ENCODE results near the gene CCL18.
"Not testable (repeated sequence)": the region's sequence is repeated elsewhere in the genome, so short reads cannot be mapped to it uniquely, and the experiment has no call there.

Gene CCL18

DNA sequence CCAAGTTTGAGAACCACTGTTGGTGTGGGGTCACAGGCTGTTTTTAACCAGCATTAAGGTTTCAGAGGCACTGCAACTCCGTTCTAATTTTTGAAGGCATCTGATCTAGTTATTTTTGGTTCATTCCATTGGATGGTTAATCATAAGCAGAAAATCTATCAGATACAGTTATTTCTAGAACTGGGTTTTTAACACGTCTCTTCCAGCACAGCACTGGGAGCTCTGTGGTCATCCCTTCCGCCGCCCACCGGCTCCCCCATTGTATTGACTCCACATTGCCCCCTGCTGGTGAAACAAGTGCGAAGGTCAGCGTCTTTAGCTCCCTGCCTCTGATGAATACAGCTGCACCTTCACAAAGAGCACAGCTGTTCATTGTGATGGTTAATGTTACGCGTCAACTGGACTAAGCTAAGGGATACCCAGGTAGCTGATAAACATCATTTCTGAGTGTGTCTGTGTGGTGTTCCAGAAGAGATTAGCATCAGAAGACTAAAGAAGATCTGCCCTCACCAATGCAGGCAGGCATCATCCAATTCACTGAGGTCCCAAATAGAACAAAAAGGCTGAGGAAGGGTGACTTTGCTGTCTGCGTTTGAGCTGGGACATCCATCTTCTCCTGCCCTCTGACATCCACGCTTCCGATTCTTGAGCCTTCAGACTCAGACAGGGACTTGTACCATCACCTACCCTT is 8.5 kb downstream of the CCL18 start:
- peak; percentile 94 for DNase-seq

DNA sequence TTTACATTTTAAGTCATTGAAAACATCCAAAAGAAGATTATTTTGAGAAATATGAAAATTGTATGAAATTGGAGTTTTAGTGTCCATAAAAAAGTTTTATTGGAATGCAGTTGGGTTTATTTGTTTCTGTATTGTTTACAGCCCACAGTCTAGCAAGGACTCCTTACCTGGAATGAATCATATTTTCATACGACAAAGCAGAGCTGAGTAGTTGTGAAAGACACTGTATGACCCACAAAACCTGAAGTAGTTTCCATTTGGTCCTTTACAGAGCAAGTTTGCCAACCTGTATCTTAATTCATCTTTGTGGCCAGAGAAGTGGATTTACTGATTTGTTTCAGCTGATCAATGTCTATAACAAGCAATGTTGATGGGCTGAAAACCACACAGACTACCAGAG is 10.3 kb downstream of the CCL18 start:
- DNase-seq = peak; percentile 85

- DNase-seq = not testable (repeated sequence)
Measured at GRCh38 chr17:36081681-36082471, 17.8 kb downstream of the CCL18 start.

GRCh38 chr17:36082482-36083120 is 18.5 kb downstream of the CCL18 start:
- peak; percentile 90 for DNase-seq

- DNase-seq = not testable (repeated sequence)
Measured at GRCh38 chr17:36083691-36084090, 19.6 kb downstream of the CCL18 start.

GRCh38 chr17:36085765-36086164 is 21.7 kb downstream of the CCL18 start:
- DNase-seq = peak; percentile 65

DNA sequence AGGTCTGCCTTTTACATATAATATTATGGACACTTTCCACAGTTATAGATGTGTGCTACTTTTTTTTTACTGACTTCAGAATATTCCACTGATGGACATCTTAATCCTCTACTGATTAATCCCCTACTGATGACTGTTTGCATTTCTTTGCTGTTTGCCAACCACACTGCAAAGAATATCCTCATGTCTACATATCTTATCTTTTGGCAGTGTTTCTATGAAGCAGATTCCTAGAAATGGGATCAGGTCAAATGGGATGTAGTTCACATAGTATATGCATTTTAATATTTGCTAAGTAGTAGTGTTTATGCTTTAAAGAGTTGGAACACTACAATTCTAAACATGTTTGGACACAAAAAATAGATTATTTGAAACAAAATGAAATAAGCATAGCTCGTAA is 22.7 kb downstream of the CCL18 start:
- no peak for DNase-seq

GRCh38 chr17:36087471-36087870 is 23.4 kb downstream of the CCL18 start:
- not testable (repeated sequence) for DNase-seq

DNA sequence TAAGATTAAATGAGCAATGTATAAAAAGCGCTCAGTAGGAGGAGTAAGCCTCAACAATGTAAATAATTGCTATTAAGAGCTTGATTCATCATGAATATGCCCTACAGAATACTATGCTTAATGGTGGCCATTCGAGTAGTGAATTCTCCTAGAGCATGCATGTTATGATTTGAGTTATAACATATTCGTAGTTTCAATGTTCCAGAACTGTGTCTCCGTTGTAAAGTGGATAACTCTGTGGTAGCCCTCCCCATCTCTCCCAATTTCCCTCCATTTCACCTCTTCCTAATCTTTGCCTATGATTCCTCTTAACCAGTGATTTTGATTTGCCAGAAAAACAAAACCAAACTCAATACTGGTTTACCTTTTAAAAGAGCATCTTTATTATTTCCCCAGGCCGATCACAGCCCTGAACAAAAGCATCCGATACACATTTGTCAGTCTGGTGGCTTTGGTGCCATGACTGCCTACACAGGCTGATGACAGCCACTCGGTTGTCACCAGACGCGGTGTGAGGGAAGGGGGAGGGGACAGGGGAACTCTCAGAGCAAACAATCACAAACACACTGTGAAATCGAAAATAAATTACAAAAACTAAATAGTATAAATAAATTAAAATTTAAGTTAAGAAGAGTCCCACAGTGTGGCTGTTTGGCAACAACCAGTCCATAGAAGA is 24.0 kb downstream of the CCL18 start:
- not testable (repeated sequence) for DNase-seq

- DNase-seq = no peak
Measured at GRCh38 chr17:36088670-36089338, 24.7 kb downstream of the CCL18 start.

DNA sequence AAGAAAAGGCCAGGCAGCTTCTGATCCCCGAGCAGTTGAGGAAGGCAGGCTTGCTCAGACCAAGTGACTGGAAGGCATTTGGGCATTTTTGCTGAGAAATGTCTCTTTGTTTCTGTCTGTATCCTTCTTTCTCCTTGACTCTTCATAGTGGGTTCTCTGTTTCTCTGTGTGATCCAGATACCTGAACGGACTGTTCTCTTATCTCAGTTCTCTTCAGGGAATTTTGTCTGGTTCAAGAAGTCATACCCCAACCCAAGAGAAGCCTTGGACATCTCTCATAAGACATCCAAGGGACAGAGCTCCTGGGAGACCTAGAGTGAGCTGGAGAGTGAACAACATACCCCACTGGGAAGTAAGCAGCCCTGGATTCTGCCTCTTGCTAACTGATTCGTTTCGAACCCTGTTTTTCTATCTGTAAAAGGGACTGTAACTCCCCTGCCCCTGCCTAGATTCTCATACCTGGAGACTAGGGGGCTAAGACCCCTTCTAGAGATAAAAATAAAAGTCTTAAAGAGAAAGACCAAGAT is 25.3 kb downstream of the CCL18 start:
- DNase-seq = no peak

GRCh38 chr17:36089888-36090836 is 26.1 kb downstream of the CCL18 start, which contains the start of gene CCL3:
Gene CCL3 (minus strand): TSS chr17:36090143. CDS start chr17:36090058, 85 bp downstream.
- peak; percentile 89 for DNase-seq

DNA sequence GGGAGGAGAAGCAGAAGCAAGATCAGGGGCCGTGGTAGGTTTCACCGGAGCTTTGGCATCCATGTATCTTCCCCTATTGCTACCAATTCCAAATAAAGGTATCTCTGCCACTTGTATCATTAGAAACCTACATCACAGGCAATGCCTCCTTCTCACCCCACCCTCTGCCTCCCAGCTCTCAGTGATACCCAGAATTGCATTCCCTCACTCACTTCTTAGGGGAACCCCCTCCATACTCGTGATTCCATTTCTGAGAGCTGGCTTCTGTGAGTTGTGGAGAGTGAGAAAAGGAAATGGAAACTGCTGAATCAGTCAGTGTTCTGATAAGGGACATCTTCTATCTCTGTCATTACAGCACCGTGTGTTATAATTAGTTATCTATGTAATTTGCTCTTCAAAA is 28.2 kb downstream of the CCL18 start:
- peak; percentile 86 for DNase-seq

DNA sequence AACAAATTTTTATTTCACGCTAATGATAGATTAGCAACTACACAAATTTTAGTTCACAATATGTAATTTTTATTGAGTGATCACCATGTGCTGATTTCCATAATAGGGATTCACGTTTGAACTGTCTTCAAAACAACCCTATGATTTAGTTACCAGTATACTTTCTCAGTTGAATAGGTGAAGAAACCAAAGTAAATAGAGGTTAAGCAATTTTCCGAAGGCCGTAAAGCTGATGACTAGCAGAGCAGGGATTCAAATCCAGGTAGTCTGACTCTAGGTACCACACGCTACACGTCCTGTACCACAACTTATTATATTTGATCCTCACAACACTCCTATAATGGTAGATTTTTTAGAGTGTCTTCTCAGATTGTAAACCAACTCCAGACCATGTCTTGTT is 28.6 kb downstream of the CCL18 start:
- DNase-seq = not testable (repeated sequence)

DNA sequence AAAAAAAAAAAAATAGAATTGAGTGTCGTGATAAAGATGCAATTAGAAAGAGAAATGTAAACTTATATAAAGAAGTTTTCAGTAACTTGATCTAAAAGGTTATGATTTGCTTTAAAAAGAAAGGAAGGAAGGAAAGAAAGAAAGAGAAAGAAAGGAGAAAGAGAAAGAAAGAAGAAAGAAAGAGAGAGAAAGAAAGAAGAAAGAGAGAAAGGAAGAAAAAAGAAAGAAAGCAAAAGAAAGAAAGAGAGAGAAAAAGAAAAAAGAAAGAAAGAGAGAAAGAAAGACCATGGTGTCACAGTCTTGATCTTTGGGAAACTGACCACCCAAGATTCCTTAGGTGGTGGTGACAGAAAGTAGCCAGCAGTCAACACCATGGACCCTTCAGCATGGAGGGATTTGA is 30.2 kb downstream of the CCL18 start:
- no peak for DNase-seq

DNA sequence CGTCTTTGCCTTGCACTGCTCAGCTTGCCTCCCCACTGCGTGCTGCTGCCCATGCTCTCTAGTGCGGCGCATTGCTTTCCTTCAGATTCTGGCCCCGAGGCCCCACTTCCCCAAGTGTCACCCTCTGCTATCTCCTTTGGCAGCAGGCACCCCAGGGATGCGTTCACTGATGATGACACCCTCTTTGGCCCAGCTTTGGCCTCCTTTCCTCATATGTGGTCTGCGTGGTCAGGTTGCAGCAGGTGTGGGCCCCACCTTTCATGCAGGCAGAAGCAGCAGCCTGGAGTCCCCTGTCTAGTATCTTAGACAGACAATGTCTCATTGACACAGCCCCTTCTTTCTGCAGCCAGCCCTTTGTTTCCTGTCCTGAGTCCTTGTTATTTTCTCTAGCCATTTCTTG is 30.7 kb downstream of the CCL18 start:
- no peak for DNase-seq

DNA sequence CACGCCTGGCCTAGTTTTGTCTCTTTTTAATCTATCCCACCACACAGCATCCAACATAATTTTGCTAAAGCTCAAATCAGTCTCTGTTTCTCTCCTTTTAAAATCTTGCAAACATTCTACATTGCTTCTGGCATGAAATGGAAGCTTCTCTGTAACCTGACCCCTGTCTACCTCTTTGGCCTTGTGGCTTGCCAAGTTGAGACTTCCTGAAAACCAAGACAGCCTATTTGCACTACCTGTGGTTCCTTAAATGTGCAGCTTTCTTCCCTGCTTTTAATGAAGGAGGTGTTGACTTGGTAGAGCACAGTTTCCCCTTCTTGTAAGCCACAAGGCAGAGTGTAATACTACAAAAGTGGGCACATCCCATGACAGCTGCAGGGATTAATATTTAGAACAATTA is 31.9 kb downstream of the CCL18 start:
- no peak for DNase-seq

DNA sequence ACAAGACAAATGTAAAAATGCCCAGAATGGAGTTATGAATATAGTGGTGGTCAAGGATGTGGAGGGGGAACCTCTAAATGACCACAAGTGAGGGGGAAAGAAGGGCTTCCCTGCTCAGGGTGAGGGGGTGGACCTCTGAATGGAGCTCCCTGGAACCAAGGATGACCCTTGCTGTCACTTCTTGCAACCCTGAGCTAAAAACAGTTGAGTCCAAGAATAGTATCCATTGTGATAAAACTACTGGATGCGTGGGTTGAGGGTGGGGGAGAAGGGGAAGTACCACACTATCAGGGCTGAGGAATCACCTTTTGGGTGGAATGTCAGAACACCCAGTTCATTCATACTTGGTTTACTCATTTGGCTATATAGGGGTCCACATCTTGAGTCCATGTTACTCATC is 34.9 kb downstream of the CCL18 start:
- DNase-seq = not testable (repeated sequence)

- peak; percentile 69 for DNase-seq
Measured at GRCh38 chr17:36103401-36103975, 39.4 kb downstream of the CCL18 start, which contains the start of gene CCL4. Gene CCL4 (plus strand): TSS chr17:36103827. CDS start chr17:36103906, 79 bp downstream.

DNA sequence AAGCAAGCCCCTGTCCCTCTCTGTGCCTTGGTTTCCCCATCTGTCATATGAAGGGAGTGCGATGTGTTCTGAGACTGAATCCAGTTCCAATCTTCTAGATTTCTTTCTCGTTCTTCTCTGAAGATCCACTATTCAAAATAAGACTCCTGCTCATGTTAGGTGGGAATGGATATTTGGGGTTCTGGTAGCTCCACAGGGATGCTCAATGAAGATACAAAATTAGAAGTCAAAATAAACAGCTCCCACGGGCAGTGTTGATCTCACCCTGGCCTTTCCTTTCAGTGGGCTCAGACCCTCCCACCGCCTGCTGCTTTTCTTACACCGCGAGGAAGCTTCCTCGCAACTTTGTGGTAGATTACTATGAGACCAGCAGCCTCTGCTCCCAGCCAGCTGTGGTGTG is 40.2 kb downstream of the CCL18 start:
- not testable (repeated sequence) for DNase-seq
